ENCODE results near the gene CDH16. TPM values are rescaled to one million over a fixed set of nuclear protein-coding genes. Genes with fewer than 3 reads are reported as not detected.
A peak's percentile ranks its signal among the peaks of the same experiment; 100 is the strongest.

CDH16 gene
- total and polyA plus RNA-seq, 2 of the 13 experiments (the other 11 are each of a cell fraction or from before 2014, with no cell fraction given), result 2.7 to 3.9 TPM

GRCh38 chr16:66904428-66904845 is 14.2 kb downstream of the CDH16 start (continued):
- TF ChIP-seq AHR (CRISPR knock-in tag; IDR thresholded peaks at IDR 0.05) (no peak), MEIS1 (CRISPR knock-in tag; IDR thresholded peaks at IDR 0.05; ENCODE audit: borderline replicate concordance) (no peak), PTBP1 (IDR thresholded peaks at IDR 0.05; ENCODE audit: low read depth, low read length, poor library complexity, severe bottlenecking) (no peak), ZNF460 (CRISPR knock-in tag; IDR thresholded peaks at IDR 0.05; ENCODE audit: borderline replicate concordance) (no peak), DMAP1 (CRISPR knock-in tag; IDR thresholded peaks at IDR 0.05) (no peak), ZKSCAN8 (CRISPR knock-in tag; IDR thresholded peaks at IDR 0.05; ENCODE audit: borderline replicate concordance) (no peak), EED (CRISPR knock-in tag; IDR thresholded peaks at IDR 0.05) (peak; percentile 64; the same call in 1 of the 2 replicates), ZNF121 (CRISPR knock-in tag; IDR thresholded peaks at IDR 0.05) (no peak), JUN (CRISPR knock-in tag; IDR thresholded peaks at IDR 0.05) (no peak), ZNF580 (CRISPR knock-in tag; IDR thresholded peaks at IDR 0.05; ENCODE audit: borderline replicate concordance, low read depth) (no peak), ZBTB8A (CRISPR knock-in tag; IDR thresholded peaks at IDR 0.05; ENCODE audit: borderline replicate concordance, low read depth) (no peak), ISX (CRISPR knock-in tag; conservative IDR thresholded peaks at IDR 0.05) (no peak), ZNF7 (CRISPR knock-in tag; IDR thresholded peaks at IDR 0.05) (no peak), ZNF513 (CRISPR knock-in tag; conservative IDR thresholded peaks at IDR 0.05) (no peak)

Data from HepG2 (cell line).